GM18526 (cell line): ENCODE results near the gene CBLB.

Source experiments
- POLR2A ChIP-seq: IDR thresholded peaks from 3 replicates; pipeline ENCODE4 v1.6.1; 2011; ENCODE audit not compliant: insufficient read length; ENCODE audit errors: extremely low read depth

The CBLB gene

DNA sequence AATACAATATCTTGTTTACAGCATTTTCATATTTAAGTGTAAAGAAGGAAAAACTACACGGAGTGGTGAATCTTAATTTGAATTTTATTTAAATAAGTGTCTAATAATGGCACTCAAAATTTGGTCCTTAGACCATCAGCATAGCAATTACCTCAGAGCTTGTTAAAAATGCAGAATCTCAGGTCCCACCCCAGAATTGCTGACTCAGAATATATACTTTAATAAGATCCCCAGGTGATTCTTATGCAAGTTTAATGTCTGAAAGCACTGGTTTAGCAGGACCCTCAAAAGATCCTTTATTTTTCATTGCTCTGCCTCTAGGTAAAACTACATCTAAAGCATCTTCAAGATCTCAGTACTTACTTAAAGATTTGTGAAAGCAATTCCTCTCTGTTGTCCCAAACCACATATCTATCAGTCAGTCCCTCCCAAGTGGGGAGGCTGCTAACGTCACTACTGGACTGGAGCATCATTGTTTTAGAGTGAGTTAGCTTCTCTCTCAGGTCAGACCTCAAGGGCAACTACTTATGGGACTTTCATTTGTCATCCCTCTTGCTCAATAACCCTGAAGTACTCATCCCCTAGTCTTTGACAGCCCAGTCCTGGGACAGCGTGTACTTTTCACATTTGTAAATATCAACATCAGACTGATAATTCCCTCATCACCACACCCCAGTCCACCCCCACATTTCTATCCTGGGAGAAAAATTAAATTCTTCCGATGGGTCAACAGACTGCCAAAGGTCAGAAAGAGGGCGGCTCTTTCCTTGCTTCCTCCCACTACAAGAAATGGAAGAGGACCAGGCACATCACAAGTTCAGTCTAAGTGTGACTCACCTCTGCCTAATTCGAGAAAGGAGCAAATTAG, 76.7 kb downstream of the CBLB start:
- no peak for TF ChIP-seq POLR2A

DNA sequence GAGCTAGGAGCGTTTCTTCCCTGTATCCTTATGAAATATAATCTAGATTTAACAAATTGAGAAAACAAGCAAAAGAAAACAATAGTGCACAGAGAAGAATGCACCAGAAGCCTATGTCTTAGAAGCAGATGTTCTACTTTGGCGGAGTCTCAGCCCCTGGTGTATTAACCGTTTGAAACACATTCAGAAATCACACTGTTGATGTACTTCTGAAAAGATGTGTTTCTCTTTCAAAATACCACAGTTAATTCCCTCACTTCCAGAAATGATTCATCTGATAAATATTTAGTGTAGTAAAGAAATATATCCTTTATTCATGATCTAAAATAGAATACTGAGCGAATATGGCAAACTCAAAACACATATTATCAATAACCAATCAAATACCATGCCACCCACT, 77.7 kb downstream of the CBLB start:
- no peak for TF ChIP-seq POLR2A

DNA sequence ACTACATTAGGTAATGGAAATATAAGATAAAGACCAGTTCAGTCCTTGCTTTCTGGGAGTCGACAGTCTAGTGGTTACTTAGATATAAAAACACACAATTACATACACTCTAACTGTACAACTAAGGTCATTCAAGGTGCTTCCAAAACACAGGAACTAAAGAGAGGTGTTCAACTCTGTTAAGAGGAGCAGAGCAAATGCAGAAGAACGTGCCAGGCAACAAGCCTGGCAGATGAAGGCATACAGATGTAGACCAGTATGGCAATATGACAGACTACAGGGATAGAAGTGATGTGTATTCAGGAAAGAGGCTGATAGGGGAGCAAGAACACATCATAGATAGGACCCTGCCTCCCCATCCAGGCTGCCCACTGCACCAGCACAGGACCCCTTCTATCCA, 78.3 kb downstream of the CBLB start:
- no peak for TF ChIP-seq POLR2A

DNA sequence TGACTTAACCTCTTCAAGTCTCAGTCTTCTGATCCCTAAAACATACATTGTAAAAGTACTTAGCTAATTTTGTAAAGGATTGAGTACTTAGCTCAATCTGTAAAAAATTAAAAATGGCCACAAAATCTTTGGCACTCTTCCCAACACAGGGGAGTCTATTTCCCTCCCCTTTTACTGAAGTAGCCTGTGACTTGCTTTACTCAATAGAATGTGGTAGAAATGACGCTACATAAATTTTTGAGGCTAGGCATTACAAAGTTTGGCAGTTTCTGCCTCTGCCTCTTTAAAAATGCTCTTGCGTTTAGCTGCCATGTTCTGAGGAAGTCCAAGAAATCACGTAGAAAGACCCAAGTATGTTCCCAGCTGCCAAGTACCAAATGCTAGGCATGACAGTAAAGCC, 80.2 kb downstream of the CBLB start:
- TF ChIP-seq POLR2A: no peak

DNA sequence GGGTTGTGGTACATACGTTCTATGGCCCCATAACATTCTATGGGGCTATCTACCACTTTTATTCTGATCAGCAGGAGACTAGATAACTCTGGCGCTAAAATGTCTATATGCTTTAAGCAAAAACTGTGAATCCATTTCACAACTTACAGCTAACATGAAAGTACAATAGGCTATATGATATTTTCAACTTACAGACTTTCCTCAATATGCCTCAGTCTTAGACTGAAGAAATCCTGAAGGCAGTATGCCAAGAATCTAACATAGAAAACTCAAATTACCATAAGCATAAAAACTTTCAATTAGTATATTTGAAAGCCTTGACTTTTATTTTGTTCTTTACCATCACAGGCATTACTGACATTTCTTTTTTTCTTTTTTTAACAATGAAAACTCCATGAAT, 81.4 kb downstream of the CBLB start:
- no peak for TF ChIP-seq POLR2A

DNA sequence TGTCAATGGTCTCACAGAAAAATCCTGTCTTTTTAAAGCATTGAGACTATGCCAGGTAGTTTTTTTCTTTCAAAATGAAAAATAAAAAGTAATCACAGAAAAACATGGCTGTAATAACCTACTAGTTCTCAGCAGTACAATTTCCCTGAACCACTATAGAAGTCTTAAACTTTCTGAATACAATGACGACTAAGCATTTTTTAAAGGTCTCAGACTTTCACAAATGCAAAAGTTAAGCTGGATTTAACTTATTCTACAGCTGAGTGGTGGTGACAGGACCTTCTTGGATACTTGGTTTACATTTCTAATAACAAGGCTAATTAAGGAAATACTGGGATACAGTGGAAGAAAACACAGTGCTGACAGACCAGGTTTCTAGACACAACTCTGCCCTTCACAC, 81.8 kb downstream of the CBLB start:
- TF ChIP-seq POLR2A: no peak

DNA sequence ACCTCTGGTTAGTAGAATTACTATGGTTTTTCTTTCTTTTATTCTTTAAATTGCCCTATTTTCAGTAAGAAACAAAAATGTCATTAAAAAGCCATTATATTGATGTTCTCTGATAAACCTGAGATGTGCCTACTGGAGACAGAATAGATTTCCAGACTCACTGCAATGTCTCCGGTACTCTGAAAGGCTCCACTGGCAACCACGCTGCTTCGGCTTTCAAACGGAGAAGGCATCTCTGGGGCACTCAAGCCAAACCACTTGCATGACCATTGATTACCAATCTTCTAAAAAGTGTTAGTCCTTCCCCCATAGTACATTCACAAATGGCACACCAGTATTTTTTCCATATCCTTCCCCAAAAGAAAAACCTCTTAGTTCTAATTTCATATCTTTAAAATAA, 82.6 kb downstream of the CBLB start:
- TF ChIP-seq POLR2A: no peak

DNA sequence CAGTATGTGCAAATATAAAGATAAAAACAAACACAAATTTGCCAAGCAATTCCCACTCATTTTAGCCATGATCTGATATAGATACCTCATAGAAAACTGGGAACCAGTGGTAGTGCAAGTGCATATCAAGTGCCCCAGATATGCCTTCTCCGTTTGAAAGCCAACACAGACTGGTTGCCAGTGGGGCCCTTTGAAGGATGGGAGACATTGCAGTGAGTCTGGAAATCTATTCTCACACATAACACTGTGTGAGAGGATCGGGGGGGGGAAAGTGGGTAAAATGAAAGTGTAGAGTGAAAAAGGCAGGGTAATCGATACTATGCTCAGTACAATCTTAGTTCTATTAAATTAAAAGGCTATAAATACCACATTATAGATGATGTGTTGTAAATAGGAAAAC, 83.0 kb downstream of the CBLB start:
- no peak for TF ChIP-seq POLR2A

DNA sequence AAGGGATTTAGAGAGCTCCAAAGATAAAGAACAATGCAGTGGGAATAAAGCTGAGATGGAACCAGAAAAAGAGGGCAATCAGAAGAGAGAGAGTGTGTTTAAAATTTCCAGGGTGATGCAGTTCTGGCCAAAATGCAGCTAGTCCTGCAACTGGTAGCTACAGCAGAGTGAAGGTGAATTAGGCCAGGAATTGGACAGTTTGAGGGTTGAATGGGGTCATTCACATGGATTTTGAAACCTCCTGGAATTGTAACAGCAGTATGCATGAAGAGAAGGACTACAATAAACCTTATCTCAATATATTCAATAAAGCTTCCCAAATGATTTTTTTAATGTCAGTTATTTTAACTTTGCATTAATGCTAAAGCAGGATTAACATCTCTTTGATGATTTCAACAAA, 85.2 kb downstream of the CBLB start:
- TF ChIP-seq POLR2A: no peak

DNA sequence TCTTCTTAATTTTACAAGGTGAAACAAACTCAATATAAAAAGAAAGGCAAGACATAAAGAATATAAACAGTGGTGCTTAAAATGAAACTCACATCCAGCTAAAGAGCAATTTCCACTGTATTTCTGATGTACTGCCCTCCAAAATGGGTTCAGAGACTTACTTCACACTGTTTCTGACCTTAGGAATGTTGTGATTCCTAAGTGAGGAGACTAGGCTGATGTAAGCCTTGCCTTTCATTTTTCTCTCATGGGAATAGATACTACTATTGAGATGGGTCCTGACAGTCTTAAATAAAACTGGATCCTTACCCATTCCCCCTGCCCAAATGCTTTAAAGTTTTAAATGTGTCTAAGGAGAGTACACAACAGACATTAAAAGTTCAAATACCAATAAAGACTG, 86.9 kb downstream of the CBLB start:
- no peak for TF ChIP-seq POLR2A

DNA sequence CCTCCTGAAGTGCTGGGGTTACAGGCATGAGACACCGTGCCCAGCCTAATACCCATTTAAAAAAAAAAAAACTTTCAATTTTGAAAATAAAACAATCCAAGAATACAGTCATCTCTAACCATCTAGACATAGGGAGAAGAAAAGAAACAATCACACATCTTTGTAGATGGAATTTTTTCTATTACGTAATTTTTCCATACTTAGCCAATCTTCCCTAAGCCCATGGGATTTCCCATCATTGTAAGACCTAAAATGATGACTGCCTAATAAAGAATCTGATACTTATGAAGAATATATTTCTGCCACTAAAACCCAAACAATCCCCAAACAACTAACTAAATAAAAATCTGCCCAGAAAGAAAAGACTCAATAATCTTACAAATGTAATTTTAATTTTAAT, 88.7 kb downstream of the CBLB start:
- no peak for TF ChIP-seq POLR2A

DNA sequence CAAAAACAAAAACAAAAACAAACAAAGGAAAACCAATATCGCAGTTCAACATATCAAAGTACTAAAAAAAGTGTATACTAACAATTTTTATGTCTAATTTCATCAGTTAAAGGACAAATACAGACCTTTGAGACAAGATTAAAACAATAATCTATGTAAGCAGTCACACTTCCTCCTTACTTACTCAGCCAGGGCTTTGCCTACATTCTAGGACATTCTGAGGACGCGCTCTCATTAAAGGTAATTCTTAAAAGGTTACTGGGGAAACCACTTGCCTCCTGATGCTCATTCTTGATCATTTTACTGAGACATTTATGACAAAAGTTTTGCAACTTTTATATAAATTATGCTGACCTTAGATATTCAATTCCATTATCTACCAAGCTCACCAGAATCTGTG, 93.4 kb downstream of the CBLB start:
- TF ChIP-seq POLR2A: no peak

DNA sequence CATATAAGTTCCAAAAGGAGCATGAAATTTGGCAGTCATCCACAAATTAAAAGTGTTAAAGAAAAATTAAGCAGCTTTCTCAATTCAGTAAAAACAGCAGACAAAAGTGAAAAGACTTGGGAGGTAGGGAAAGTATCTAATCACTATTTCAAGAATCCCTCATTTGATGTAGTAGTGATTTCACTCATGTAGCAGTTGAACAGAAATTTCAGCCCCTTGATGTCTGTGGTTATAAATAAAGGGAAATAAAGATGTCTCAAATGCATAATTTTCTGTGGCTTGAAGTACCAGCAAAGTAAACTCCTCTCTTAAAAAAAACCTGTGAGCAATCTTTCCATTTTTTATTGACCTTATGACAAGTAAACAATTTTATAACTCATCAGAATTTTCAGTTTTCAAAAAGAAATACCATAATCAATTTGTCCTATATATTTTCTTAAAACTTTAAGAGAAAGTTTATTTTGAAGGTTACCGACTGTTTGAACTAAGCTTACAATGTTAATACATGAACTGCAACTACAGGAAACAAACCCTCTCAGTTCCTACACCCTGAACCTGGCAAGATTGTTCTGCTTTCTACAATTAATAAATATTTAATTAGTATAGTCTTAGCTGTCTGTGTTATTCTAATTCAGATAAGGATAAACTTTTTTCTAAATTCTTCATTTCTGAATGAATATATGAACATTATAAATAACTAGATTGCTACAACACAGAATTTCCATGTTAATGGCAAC, 94.2 kb downstream of the CBLB start:
- TF ChIP-seq POLR2A: no peak

DNA sequence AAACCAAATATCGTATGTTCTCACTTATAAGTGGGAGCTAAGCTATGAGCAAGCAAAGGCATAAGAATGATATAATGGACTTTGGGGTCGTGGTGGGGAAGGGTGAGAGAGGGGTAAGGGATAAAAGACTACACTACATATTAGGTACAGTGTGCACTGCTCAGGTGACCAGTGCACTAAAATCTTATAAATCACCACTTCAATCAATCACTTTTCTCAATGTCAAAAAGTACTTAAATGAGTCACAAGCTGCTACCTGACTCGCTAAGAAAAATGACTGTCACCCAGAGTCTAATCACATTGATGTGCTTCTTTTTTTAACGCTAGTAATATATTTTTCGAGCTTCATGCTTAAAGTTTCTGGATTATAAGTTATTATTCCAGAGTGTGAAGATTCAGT, 95.5 kb downstream of the CBLB start:
- no peak for TF ChIP-seq POLR2A

DNA sequence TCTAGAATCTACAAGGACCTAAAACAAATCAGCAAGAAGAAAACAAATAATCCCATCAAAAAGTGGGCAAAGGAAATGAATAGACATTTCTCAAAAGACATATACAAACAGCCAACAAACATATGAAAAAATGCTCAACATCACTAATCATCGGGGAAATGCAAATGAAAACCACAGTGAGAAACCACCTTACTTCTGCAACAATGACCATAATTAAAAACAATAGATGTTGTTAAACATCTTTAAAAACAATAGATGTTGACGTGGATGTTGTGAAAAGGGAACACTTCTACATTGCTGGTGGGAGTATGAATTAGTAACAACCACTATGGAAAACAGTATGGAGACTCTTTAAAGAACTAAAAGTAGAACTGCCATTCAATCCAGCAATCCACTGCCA, 96.2 kb downstream of the CBLB start:
- TF ChIP-seq POLR2A: no peak

DNA sequence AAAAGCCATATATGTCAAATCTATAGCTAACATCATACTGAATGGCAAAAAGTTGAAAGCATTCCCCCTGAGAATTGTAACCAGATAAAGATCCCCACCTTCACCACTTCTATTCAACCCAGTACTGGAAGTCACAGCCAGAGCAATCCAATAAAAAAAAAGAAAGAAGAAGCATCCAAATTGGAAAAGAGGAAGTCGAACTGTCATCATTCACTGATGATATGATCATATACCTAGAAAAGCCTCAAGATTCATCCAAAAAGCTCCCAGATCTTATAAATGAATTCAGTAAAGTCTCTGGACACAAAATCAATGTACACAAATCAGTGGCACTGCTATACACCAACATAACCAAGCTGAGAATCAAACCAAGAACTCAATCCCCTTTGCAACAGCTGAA, 97.4 kb downstream of the CBLB start:
- no peak for TF ChIP-seq POLR2A

DNA sequence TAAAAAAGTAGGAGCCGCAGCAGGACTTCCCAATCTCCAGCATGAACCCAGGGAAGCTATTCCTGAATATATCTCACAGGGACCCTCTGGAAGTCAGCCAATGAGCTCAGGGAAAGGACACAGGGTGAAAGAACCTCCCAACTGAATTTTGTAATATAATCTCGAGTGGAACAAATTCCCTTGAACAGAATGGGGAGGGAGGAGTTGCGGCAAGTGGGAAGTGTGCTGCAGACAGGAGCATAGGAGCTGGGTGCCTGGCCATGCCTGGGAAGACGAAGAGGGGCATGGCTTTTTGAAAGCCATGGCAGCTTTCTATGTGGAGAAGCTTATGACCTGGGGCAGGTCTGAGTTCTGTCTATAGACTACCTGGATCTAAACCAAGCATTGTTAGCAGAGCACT, 98.4 kb downstream of the CBLB start:
- no peak for TF ChIP-seq POLR2A
